ENCODE measurements around the gene AUTS2.

The AUTS2 gene

DNA sequence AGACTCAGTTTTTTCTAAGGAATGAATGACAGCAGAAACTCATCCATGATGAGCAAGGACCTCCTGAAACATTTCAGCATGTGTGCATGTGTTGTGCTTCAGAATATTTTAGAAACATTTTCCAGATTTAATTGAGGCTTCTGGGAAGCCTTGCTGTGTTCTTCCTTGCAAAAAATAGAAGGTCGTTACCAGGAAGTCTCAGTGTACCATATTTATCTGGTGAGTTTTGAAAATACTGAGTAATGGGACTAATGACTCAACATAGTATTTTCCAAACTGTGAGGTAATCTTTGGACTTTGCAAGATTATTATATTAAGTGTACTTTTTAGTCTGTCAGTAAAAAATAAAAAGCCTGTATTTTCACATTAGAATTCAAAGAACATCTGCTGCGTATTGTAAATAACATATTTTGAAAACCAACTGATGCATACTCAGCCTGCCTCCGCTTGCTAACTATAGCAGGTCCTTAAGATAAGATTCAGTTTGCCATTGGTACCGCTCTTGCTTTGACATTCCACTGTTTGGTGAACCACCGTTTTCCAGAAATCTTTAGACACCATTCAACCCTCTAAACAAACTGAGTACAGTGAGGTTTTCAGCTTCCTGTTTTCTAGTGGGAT lies 794.1 kb downstream of the AUTS2 start:
- ChIA-PET POLR2A (no interaction called here), CTCF (no interaction called here)
- TF ChIP-seq ZNF449 (tag by site-specific recombination; IDR thresholded peaks at IDR 0.05), result no peak
- no peak for TF ChIP-seq ZBTB20 (tag by site-specific recombination; IDR thresholded peaks at IDR 0.05)
- TF ChIP-seq GFI1B (tag by site-specific recombination; IDR thresholded peaks at IDR 0.05), result no peak
- TF ChIP-seq ZNF433 (tag by site-specific recombination; IDR thresholded peaks at IDR 0.05; ENCODE audit: low read depth), result no peak
- no peak for TF ChIP-seq ZNF133 (tag by site-specific recombination; IDR thresholded peaks at IDR 0.05)
- no peak for TF ChIP-seq ZBTB44 (tag by site-specific recombination; IDR thresholded peaks at IDR 0.05)
- no peak for TF ChIP-seq ZNF585B (tag by site-specific recombination; IDR thresholded peaks at IDR 0.05)
- no peak for TF ChIP-seq ZNF544 (tag by site-specific recombination; IDR thresholded peaks at IDR 0.05)
- TF ChIP-seq ZNF558 (tag by site-specific recombination; IDR thresholded peaks at IDR 0.05), result no peak

DNA sequence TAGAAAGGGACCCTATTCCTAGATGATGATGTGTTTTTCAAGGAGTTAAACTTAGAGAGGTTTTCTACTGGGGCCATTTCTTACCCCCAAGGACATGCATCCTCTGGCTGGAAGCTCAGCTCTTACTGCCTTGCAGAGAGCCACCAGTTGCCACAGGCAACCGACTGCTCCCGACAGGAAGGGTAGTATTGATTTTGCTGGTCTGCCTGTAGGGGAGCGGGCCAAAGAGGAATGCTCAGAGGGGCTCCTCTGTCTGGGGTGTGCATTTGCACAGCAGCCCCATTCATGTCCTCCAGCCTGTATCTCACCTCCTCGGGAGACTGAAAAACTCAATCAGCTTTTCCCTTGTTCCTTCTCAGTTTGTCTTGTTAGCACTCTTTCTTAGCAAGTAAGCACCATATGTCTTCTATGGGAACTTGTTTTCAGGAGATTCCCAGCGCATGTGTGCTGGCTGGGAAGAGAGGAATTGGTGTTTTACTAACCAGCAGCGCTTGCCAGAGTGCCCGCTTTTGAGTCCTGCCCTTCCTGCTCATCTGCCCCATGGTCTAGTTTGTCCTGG lies 794.7 kb downstream of the AUTS2 start:
- no peak overlapping the region for H3K4me3 ChIP-seq (ENCODE audit: low read depth, low read length)
- no peak overlapping the region for H3K27ac ChIP-seq (ENCODE audit: extremely low read depth, low read depth, low read length)
- ChIA-PET POLR2A (no interaction called here), CTCF (no interaction called here)
- H3K9me3 ChIP-seq (ENCODE audit: control insufficient read depth, insufficient read depth, low read depth, low read length), result no peaks in the 10 kb centered on the region
- H3K36me3 ChIP-seq (ENCODE audit: control insufficient read depth in 2 of 2, insufficient read depth in 1 of 2, low read length in 2 of 2), result no peaks in the 10 kb centered on the region
- H3K4me1 ChIP-seq (ENCODE audit: control insufficient read depth, insufficient read depth, low read length), result no peaks in the 10 kb centered on the region
- TF ChIP-seq HOXA7 (CRISPR knock-in tag; IDR thresholded peaks at IDR 0.05; ENCODE audit: borderline replicate concordance) (no peak), SALL2 (tag by site-specific recombination; IDR thresholded peaks at IDR 0.05; ENCODE audit: borderline replicate concordance) (no peak), ZNF548 (tag by site-specific recombination; IDR thresholded peaks at IDR 0.05) (no peak), ZNF76 (tag by site-specific recombination; IDR thresholded peaks at IDR 0.05; ENCODE audit: borderline replicate concordance, low read depth) (no peak), ZNF610 (tag by site-specific recombination; IDR thresholded peaks at IDR 0.05; ENCODE audit: borderline replicate concordance) (no peak), GLIS1 (tag by site-specific recombination; IDR thresholded peaks at IDR 0.05) (no peak), BCL11A (tag by site-specific recombination; IDR thresholded peaks at IDR 0.05; ENCODE audit: low read depth) (no peak), ZNF155 (tag by site-specific recombination; IDR thresholded peaks at IDR 0.05) (no peak)

More for the DNA sequence above, 794.1 kb downstream of the AUTS2 start:
- Histone ChIP-seq H3K4me1 (ENCODE audit: control insufficient read depth, insufficient read depth, low read length) (no peaks in the 10 kb centered on the region), H3K4me3 (ENCODE audit: low read depth, low read length) (no peak overlapping the region), H3K36me3 (ENCODE audit: control insufficient read depth in 2 of 2, insufficient read depth in 1 of 2, low read length in 2 of 2) (no peaks in the 10 kb centered on the region), H3K9me3 (ENCODE audit: control insufficient read depth, insufficient read depth, low read depth, low read length) (no peaks in the 10 kb centered on the region), H3K27ac (ENCODE audit: extremely low read depth, low read depth, low read length) (no peak overlapping the region)

GRCh38 chr7:70393956-70394355 lies 795.7 kb downstream of the AUTS2 start:
- Histone ChIP-seq H3K4me3 (ENCODE audit: low read depth, low read length) (no peak overlapping the region), H3K9me3 (ENCODE audit: control insufficient read depth, insufficient read depth, low read depth, low read length) (no peaks in the 10 kb centered on the region), H3K4me1 (ENCODE audit: control insufficient read depth, insufficient read depth, low read length) (no peaks in the 10 kb centered on the region), H3K27ac (ENCODE audit: extremely low read depth, low read depth, low read length) (no peak overlapping the region), H3K36me3 (ENCODE audit: control insufficient read depth in 2 of 2, insufficient read depth in 1 of 2, low read length in 2 of 2) (no peaks in the 10 kb centered on the region)
- ChIA-PET POLR2A (no interaction called here), CTCF (no interaction called here)
- TF ChIP-seq KLF7 (tag by site-specific recombination; IDR thresholded peaks at IDR 0.05; ENCODE audit: borderline replicate concordance) (no peak), ZNF335 (tag by site-specific recombination; conservative IDR thresholded peaks at IDR 0.05) (no peak), ZNF416 (tag by site-specific recombination; IDR thresholded peaks at IDR 0.05) (no peak), ZNF530 (tag by site-specific recombination; IDR thresholded peaks at IDR 0.05; ENCODE audit: low read depth) (no peak), ZNF324 (tag by site-specific recombination; IDR thresholded peaks at IDR 0.05) (no peak), ZNF280D (tag by site-specific recombination; IDR thresholded peaks at IDR 0.05) (no peak), ZBTB44 (tag by site-specific recombination; IDR thresholded peaks at IDR 0.05) (no peak), ZNF214 (tag by site-specific recombination; IDR thresholded peaks at IDR 0.05; ENCODE audit: borderline replicate concordance) (no peak), ZSCAN30 (tag by site-specific recombination; IDR thresholded peaks at IDR 0.05) (no peak)
